Neural progenitor cell (in vitro differentiated cells): ENCODE measurements around the gene NPR3. TPM values are rescaled to one million over a fixed set of nuclear protein-coding genes. Genes with fewer than 3 reads are reported as not detected.

Experiments
- DNase-seq: peaks from one replicate; pipeline ENCODE4 v3.0.0-alpha.2; 2016; ENCODE audit warnings: low spot score
- H2AFZ ChIP-seq: fragments of 200-600 bp; sonication (generic); replicated peaks from 2 replicates; pipeline ENCODE4 v1.6.1; 2016; ENCODE audit warnings: antibody characterized with exemption
- H3F3A ChIP-seq: fragments of 200-600 bp; sonication (generic); 2 replicates; pipeline ENCODE4 v1.6.1; 2016; ENCODE audit warnings: antibody characterized with exemption, low read depth
- H3K27ac ChIP-seq: fragments of 200-600 bp; sonication (generic); 2 replicates; pipeline ENCODE4 v1.5.1; 2016; ENCODE audit warnings: mild to moderate bottlenecking
- H3K27me3 ChIP-seq: fragments of 200-600 bp; sonication (generic); 2 replicates; pipeline ENCODE4 v1.6.1; 2016; ENCODE audit warnings: mild to moderate bottlenecking, moderate library complexity
- H3K36me3 ChIP-seq: fragments of 200-600 bp; sonication (generic); 2 replicates; pipeline ENCODE4 v1.5.1; 2016
- H3K4me1 ChIP-seq: fragments of 200-600 bp; sonication (generic); 2 replicates; pipeline ENCODE4 v1.6.1; 2016; ENCODE audit warnings: mixed run types
- H3K4me2 ChIP-seq: fragments of 200-600 bp; sonication (generic); 2 replicates; pipeline ENCODE4 v1.6.1; 2016
- H3K4me3 ChIP-seq: fragments of 200-600 bp; sonication (generic); 2 replicates; pipeline ENCODE4 v1.5.1; 2016
- H3K79me2 ChIP-seq: fragments of 200-600 bp; sonication (generic); 2 replicates; pipeline ENCODE4 v1.6.1; 2016; ENCODE audit warnings: low read depth
- H3K9ac ChIP-seq: fragments of 200-600 bp; sonication (generic); 2 replicates; pipeline ENCODE4 v1.6.1; 2016
- H3K9me3 ChIP-seq: fragments of 200-600 bp; sonication (generic); 2 replicates; pipeline ENCODE4 v1.5.1; 2016; ENCODE audit warnings: low read depth
- H4K20me1 ChIP-seq: fragments of 200-600 bp; sonication (generic); 2 replicates; pipeline ENCODE4 v1.6.1; 2016; ENCODE audit warnings: low read depth
- H3K27ac Mint-ChIP-seq: 3 replicates; pipeline ENCODE4 v1.8.0; 2021; ENCODE audit warnings: mixed read lengths
- H3K27me3 Mint-ChIP-seq: 2 replicates; pipeline ENCODE4 v1.8.0; 2022; ENCODE audit warnings: low read depth, mild to moderate bottlenecking, inconsistent platforms, moderate library complexity, mixed read lengths; ENCODE audit not compliant: insufficient read depth
- H3K36me3 Mint-ChIP-seq: 3 replicates; pipeline ENCODE4 v1.8.0; 2021; ENCODE audit warnings: mixed read lengths
- H3K4me1 Mint-ChIP-seq: 3 replicates; pipeline ENCODE4 v1.8.0; 2021; ENCODE audit warnings: mixed read lengths
- H3K4me3 Mint-ChIP-seq: 3 replicates; pipeline ENCODE4 v1.8.0; 2021; ENCODE audit warnings: mild to moderate bottlenecking, moderate library complexity, mixed read lengths
- H3K9me3 Mint-ChIP-seq: 3 replicates; pipeline ENCODE4 v1.8.0; 2020; ENCODE audit warnings: mixed read lengths
- CTCF ChIP-seq: fragments of 200-600 bp; sonication (generic); IDR thresholded peaks from 2 replicates; pipeline ENCODE4 v1.5.1; 2017; ENCODE audit warnings: antibody characterized with exemption, mild to moderate bottlenecking
- EZH2 ChIP-seq: fragments of 200-600 bp; sonication (generic); IDR thresholded peaks from 2 replicates; pipeline ENCODE4 v1.6.1; 2017; ENCODE audit warnings: antibody characterized with exemption, mild to moderate bottlenecking, moderate library complexity
- EZH2phosphoT487 ChIP-seq: fragments of 200-600 bp; sonication (generic); IDR thresholded peaks from 2 replicates; pipeline ENCODE4 v1.6.1; 2017; ENCODE audit warnings: antibody characterized with exemption
- total RNA-seq: library from RNA; depleted of rRNA; stranded (reverse); fragments of >200 nt; gene quantifications from 2 replicates; pipeline ENCODE4 v1.2.3, GENCODE V29; 2015; ENCODE audit warnings: low replicate concordance

The NPR3 gene
- total RNA-seq, 1 donor from 2014 or later, result not detected

- no peak overlapping the region for H3K27ac ChIP-seq
- Mint-ChIP-seq H3K36me3 (no peaks in the 10 kb centered on the region), H3K4me1 (no peaks in the 10 kb centered on the region), H3K27ac (no peak overlapping the region), H3K9me3 (no peaks in the 10 kb centered on the region), H3K27me3 (peaks cover 4% of the 10 kb centered on the region), H3K4me3 (no peak overlapping the region)
- H3K36me3 ChIP-seq, result no peaks in the 10 kb centered on the region
- no peaks in the 10 kb centered on the region for H3K27me3 ChIP-seq
- no peaks in the 10 kb centered on the region for H3K9me3 ChIP-seq
- H3K9ac ChIP-seq, result no peak overlapping the region
- no peak for DNase-seq
- H4K20me1 ChIP-seq, result no peaks in the 10 kb centered on the region
- no peaks in the 10 kb centered on the region for H3F3A ChIP-seq
- no peaks in the 10 kb centered on the region for H3K79me2 ChIP-seq
- H3K4me2 ChIP-seq, result no peak overlapping the region
- no peak overlapping the region for H2AFZ ChIP-seq
- H3K4me3 ChIP-seq, result no peak overlapping the region
- TF ChIP-seq CTCF, result no peak
- TF ChIP-seq EZH2phosphoT487, result no peak
- no peaks in the 10 kb centered on the region for H3K4me1 ChIP-seq
Measured at GRCh38 chr5:32767948-32768467, 56.9 kb downstream of the NPR3 start.

GRCh38 chr5:32769711-32770110 is 58.6 kb downstream of the NPR3 start:
- Mint-ChIP-seq H3K4me3 (no peak overlapping the region), H3K4me1 (no peaks in the 10 kb centered on the region), H3K27ac (no peak overlapping the region), H3K9me3 (peaks cover 2% of the 10 kb centered on the region), H3K27me3 (peaks cover 4% of the 10 kb centered on the region), H3K36me3 (no peaks in the 10 kb centered on the region)
- no peak for DNase-seq
- no peak overlapping the region for H3K9ac ChIP-seq
- no peaks in the 10 kb centered on the region for H3K9me3 ChIP-seq
- H3K36me3 ChIP-seq, result no peaks in the 10 kb centered on the region
- H3K27me3 ChIP-seq, result no peaks in the 10 kb centered on the region
- H4K20me1 ChIP-seq, result no peaks in the 10 kb centered on the region
- H3K4me1 ChIP-seq, result no peaks in the 10 kb centered on the region
- H3K4me2 ChIP-seq, result no peak overlapping the region
- TF ChIP-seq CTCF (no peak), EZH2 (no peak), EZH2phosphoT487 (no peak)
- no peak overlapping the region for H3K4me3 ChIP-seq
- no peaks in the 10 kb centered on the region for H3F3A ChIP-seq
- no peak overlapping the region for H3K27ac ChIP-seq
- no peak overlapping the region for H2AFZ ChIP-seq
- H3K79me2 ChIP-seq, result no peaks in the 10 kb centered on the region

GRCh38 chr5:32770444-32770843 is 59.3 kb downstream of the NPR3 start:
- H3K79me2 ChIP-seq, result no peaks in the 10 kb centered on the region
- Mint-ChIP-seq H3K27ac (no peak overlapping the region), H3K4me3 (no peak overlapping the region), H3K36me3 (no peaks in the 10 kb centered on the region), H3K27me3 (peaks cover 4% of the 10 kb centered on the region), H3K4me1 (no peaks in the 10 kb centered on the region), H3K9me3 (peaks cover 2% of the 10 kb centered on the region)
- no peak overlapping the region for H3K4me3 ChIP-seq
- no peak overlapping the region for H3K9ac ChIP-seq
- H3K36me3 ChIP-seq, result no peaks in the 10 kb centered on the region
- H4K20me1 ChIP-seq, result no peaks in the 10 kb centered on the region
- no peak for DNase-seq
- no peak for TF ChIP-seq CTCF
- no peak for TF ChIP-seq EZH2phosphoT487
- no peak for TF ChIP-seq EZH2
- H3K4me1 ChIP-seq, result no peaks in the 10 kb centered on the region
- H3K27ac ChIP-seq, result no peak overlapping the region
- no peaks in the 10 kb centered on the region for H3K9me3 ChIP-seq
- no peak overlapping the region for H3K4me2 ChIP-seq
- no peak overlapping the region for H2AFZ ChIP-seq
- no peaks in the 10 kb centered on the region for H3K27me3 ChIP-seq
- no peaks in the 10 kb centered on the region for H3F3A ChIP-seq
